Erythroblast (primary cell): ENCODE measurements around the gene AFF3.

Experiments
- DNase-seq, 2 experiments: peaks; one replicate each; lab custom pipeline; 2025; lab: John Stamatoyannopoulos, UW
- GATA1 ChIP-seq: IDR thresholded peaks from 2 replicates; pipeline ENCODE4 v1.6.1; 2011; ENCODE audit warnings: low read depth, mild to moderate bottlenecking, control low read depth, low read length, moderate library complexity
- POLR2A ChIP-seq: IDR thresholded peaks from 2 replicates; pipeline ENCODE4 v1.6.1; 2011; ENCODE audit warnings: mild to moderate bottlenecking, low read length

The AFF3 gene, protein sequence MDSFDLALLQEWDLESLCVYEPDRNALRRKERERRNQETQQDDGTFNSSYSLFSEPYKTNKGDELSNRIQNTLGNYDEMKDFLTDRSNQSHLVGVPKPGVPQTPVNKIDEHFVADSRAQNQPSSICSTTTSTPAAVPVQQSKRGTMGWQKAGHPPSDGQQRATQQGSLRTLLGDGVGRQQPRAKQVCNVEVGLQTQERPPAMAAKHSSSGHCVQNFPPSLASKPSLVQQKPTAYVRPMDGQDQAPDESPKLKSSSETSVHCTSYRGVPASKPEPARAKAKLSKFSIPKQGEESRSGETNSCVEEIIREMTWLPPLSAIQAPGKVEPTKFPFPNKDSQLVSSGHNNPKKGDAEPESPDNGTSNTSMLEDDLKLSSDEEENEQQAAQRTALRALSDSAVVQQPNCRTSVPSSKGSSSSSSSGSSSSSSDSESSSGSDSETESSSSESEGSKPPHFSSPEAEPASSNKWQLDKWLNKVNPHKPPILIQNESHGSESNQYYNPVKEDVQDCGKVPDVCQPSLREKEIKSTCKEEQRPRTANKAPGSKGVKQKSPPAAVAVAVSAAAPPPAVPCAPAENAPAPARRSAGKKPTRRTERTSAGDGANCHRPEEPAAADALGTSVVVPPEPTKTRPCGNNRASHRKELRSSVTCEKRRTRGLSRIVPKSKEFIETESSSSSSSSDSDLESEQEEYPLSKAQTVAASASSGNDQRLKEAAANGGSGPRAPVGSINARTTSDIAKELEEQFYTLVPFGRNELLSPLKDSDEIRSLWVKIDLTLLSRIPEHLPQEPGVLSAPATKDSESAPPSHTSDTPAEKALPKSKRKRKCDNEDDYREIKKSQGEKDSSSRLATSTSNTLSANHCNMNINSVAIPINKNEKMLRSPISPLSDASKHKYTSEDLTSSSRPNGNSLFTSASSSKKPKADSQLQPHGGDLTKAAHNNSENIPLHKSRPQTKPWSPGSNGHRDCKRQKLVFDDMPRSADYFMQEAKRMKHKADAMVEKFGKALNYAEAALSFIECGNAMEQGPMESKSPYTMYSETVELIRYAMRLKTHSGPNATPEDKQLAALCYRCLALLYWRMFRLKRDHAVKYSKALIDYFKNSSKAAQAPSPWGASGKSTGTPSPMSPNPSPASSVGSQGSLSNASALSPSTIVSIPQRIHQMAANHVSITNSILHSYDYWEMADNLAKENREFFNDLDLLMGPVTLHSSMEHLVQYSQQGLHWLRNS (N-terminal part only)

DNA sequence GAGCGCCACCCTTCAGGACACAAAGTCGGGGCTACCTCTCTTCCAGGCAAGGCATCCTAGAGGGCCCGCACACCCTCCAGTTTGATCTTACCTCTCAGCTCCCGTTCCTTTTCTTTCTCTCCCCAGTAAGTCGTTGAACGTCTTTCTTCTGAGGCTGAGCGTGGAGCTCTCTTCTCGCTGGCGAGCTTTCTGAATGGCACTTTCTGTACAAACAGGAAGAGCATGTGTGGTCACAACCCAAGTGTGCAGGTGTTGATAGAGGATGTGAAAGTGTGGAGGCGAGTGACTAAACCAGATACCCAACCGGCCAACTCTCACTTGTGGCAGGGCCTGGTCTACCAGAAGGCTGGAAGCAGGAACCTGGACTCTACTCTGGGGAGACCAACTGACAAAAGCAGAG lies at the start of gene AFF3:
Gene AFF3, minus strand, starts transcription at position 198 of the 400 bp plus-strand sequence. CDS start 38,136 bp downstream, outside the sequence.
- DNase-seq, result no peak
- TF ChIP-seq GATA1 (no peak), POLR2A (no peak)

DNA sequence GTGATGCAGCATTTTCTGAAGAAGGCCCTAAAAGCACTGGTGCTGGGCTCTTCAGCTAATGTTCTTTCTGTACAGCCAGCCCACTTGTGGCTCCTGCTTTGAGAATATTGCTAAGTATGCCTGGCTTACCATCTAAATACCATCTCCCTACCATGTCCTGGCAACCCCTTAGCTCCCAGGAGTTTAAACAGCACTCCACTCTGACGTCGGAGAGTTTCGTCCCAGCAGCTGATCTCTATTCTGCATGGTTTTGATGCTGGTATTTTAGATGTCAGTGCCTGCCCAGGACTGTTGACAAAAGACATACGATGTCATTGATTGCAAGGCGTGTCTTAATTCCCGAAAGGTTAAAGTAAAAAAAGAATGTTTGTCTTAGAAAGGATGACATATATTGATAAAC lies 47.0 kb upstream of the AFF3 start:
- no peak for DNase-seq
- TF ChIP-seq GATA1, result no peak
- TF ChIP-seq POLR2A, result no peak

DNA sequence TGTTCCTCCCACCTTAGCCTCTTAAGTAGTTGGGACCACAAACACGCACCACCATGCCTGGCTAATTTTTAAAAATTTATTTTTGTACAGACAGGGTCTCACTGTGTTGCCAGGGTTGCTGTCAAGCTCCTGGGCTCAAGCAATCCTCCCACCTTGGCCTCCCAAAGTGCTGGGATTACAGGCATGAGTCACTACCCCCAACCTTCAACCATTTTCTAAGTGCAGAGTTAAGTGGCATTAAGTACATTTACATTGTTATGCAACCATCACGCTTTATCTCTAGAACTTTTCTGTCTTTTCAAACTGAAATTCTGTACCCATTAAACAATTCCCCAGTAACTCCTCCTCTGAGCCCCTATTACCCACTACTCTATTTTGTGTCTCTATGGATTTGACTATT lies 45.9 kb upstream of the AFF3 start:
- TF ChIP-seq GATA1 (no peak), POLR2A (no peak)

DNA sequence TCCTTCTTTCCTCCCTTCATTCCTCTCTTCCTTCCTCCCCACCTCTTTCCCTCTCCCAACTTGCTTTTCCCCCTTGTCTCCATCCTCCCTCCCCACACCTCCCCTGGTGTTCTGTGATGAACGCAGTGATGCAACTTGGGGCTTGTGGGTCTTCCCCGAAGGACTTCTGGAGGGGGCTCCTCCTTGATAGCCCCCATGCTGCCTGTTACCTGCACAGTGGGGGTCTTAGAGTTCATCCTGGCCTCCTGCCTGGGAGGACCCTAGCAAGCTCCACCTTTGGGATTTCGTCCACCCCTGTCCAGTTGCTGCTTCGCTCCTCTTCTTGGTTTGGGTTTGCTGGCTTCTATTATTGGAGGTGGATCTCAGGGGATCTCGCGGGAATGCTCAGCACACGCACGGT lies 43.7 kb upstream of the AFF3 start:
- no peak for TF ChIP-seq GATA1
- TF ChIP-seq POLR2A, result no peak

More for the DNA sequence above, 45.9 kb upstream of the AFF3 start:
- no peak for DNase-seq

DNA sequence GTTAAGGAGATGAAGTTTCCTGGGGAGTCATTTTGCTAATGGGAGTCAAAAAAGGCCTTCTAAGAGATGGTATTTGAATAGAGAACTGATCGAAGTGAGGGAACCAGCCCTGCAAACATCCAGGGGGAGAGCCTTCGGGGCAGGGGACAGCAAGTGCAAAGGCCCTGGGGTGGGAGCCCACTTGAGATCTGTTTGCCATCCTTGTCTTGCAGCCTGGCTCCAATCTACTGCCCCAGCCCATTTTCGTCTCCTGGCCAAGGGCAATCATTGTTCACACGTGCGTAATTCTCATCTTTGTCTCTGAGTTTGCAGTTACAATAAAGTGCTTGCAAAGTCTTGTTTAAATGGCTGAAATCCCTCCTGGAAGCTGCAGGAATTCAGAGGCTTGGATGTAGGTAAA lies 43.1 kb upstream of the AFF3 start:
- TF ChIP-seq GATA1 (no peak), POLR2A (no peak)
- DNase-seq, result no peak

More for the DNA sequence above, 43.7 kb upstream of the AFF3 start:
- DNase-seq, result no peak

DNA sequence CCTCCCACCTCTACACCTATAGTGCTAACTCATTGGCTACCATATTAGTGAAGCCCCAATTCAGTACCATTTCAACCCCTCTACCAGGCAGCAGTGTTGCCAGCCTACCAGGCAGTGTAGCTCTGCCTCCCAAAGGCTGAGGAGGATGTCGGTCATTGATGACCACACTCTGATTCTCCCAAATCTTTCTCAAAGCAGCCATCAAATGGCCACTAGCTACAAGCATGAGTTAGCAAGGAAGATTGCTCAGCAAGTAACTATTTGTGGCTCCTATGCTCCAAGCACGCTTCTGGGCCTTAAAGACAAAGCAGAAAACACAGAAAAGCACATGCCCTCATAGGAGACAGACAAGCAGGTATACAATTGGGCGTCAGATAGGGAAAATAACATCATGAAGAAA lies 42.7 kb upstream of the AFF3 start:
- TF ChIP-seq POLR2A (no peak), GATA1 (no peak)
- DNase-seq, result no peak

DNA sequence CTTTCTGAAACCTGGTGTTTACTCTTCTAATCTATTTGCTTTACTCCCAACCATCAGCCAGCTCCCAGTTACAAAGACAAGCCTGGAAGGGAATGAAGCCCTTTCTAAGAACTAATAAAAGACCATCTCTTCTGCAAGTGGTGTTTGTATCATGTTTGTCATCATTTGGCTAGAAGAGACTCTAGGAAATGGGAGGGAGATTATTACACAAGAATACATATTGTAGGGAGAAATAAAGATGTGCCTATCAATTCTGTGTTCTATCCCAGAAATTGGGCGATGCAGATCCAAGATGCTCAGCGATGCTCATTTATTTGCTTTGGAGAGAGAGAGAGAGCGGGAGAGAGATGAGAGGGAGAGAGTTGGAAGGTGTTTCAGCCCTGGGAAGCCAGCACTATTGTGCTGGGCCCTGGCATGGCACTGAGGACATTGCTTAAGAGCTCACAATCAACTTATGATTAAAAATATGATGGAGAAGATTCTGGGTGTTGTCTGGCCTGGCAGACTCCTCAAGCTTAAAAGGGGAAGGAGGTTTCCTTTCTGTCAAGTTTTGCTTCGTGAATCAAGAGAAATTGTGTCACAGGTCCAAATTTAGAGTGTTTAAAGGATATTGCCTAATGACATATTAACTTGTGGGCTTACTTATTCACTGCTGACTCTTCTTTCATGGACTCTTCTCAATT lies 41.8 kb upstream of the AFF3 start:
- TF ChIP-seq GATA1 (no peak), POLR2A (no peak)
- DNase-seq, result no peak

DNA sequence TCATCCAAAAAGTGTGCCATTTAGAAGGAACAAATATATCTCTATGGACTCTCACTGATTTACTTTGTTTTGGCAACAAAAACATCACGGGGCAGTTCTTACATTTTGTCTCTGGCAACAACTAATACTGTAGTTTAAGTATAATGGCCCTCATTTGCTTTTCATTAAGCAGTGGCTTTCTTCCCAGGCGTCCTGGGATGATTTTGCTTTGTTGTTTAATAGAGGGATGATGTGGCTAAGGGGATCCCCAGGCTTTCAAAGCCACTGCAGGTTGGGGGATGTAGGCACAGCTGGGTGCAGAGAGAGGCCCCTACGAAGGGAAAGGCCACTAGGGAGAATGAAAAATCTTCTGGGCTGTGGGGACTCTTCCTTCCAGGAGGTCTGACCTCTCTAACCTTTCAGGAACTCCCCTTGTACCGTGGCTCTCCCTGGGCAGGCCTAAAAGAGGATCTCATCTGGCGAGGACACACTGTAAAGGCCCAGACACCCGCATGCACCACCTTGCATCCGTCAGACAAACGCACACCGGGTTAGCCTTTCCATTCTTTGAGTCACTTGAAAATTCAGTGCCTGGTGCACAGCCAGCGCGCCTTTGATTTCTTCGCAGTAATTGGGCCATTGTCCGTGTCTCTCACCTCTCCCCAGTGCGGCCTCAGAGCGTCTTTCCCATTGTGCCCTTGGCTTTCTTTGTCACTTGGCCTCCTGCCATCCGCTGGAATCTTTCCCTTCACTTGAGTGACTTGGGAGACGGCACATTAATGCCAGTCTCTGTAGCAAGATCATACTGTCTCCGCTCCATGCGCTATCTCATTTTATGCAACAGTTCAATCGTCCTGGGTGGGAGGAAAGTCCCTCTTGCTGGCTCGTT lies 40.3 kb upstream of the AFF3 start:
- DNase-seq, result no peak
- TF ChIP-seq POLR2A, result no peak
- TF ChIP-seq GATA1, result no peak

DNA sequence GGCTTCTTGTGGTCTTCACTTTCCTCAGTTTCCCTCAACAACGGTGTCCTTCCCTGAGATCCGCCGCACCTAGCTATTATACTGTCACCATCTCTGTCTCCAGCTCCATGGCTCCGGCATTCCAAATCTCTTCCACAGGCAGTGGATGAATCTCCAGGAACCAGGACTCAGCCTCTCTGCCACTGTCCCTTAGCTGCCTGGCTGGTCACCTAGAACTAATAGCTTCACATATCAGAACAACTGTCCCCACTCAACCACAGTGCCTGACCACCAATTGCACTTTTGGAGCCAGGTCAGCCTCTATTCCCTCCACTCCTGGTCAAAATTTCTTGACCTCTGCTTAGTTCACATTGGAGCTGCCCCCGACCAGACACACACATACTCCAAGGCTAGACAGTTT lies 38.1 kb upstream of the AFF3 start:
- no peak for DNase-seq
- TF ChIP-seq GATA1 (no peak), POLR2A (no peak)

DNA sequence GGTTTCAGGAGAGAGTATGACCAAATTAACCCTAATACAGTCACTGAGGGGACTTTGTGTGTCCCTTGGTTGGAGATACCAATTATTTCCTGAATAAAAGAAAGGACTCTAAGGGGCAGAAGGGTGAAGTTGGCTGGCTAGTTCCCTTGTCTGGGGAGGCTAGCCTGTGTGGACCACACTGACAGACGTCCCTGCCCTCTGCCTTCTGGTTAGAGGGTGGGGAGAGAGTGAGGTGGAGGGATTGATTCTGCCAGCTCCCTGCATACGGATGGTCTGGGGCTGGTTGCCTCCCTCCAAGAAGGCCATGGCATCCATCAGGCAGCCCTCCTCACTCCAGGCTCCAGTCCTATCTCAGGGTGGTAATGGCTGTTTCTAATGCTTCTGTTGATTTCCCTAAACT lies 37.4 kb upstream of the AFF3 start:
- no peak for TF ChIP-seq GATA1
- no peak for DNase-seq

DNA sequence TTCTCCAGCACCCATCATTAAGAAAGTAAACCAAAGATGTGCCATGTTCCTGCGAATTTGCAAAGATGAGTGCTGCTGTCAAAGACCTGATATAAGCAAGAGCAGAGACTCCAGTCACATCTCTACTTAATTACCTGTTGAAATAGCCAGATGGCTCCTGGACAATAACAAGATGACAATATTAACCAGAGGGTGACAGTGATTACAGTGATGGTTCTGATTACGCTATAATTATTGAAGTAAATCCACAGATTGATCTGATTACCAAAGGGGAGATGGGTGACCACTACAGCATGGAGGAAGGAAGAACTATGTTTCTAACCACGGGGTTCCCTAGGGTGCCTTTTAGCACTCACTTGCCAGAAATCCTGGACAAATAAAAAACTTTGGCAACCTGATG lies 36.5 kb upstream of the AFF3 start:
- no peak for DNase-seq
- TF ChIP-seq POLR2A (no peak), GATA1 (no peak)
